Smooth muscle cell (in vitro differentiated cells): ENCODE data around the gene TTC1. TPM values are rescaled to one million over a fixed set of nuclear protein-coding genes. Genes with fewer than 3 reads are reported as not detected.

Experiments used
- DNase-seq: peaks from one replicate; lab custom pipeline; 2025; ENCODE audit not compliant: unreplicated experiment; lab: John Stamatoyannopoulos, UW
- H2AFZ ChIP-seq: fragments of 200-600 bp; sonication (generic); 2 replicates; pipeline ENCODE4 v1.6.0; 2016; ENCODE audit warnings: antibody characterized with exemption, low read depth, mild to moderate bottlenecking
- H3F3A ChIP-seq: fragments of 200-600 bp; sonication (generic); 2 replicates; pipeline ENCODE4 v1.6.0; 2017; ENCODE audit warnings: antibody characterized with exemption, low read depth
- H3K27ac ChIP-seq: fragments of 200-600 bp; sonication (generic); 2 replicates; pipeline ENCODE4 v1.5.1; 2016; ENCODE audit warnings: low read depth, mild to moderate bottlenecking
- H3K27me3 ChIP-seq: fragments of 200-600 bp; sonication (generic); 2 replicates; pipeline ENCODE4 v1.6.1; 2016; ENCODE audit warnings: low read depth, mild to moderate bottlenecking
- H3K36me3 ChIP-seq: fragments of 200-600 bp; sonication (generic); 2 replicates; pipeline ENCODE4 v1.5.1; 2016; ENCODE audit warnings: low read depth
- H3K4me1 ChIP-seq: fragments of 200-600 bp; sonication (generic); 2 replicates; pipeline ENCODE4 v1.5.1; 2016; ENCODE audit warnings: low read depth
- H3K4me2 ChIP-seq: fragments of 200-600 bp; sonication (generic); 2 replicates; pipeline ENCODE4 v1.6.0; 2016; ENCODE audit warnings: mild to moderate bottlenecking
- H3K4me3 ChIP-seq: fragments of 200-600 bp; sonication (generic); 2 replicates; pipeline ENCODE4 v1.5.1; 2016; ENCODE audit warnings: mild to moderate bottlenecking
- H3K79me2 ChIP-seq: fragments of 200-600 bp; sonication (generic); 2 replicates; pipeline ENCODE4 v1.6.0; 2016; ENCODE audit warnings: low read depth, mild to moderate bottlenecking
- H3K9ac ChIP-seq: fragments of 200-600 bp; sonication (generic); 2 replicates; pipeline ENCODE4 v1.6.0; 2016; ENCODE audit warnings: low read depth
- H3K9me3 ChIP-seq: fragments of 200-600 bp; sonication (generic); replicated peaks from 2 replicates; pipeline ENCODE4 v1.5.1; 2016; ENCODE audit warnings: low read depth
- H4K20me1 ChIP-seq: fragments of 200-600 bp; sonication (generic); 2 replicates; pipeline ENCODE4 v1.6.0; 2016; ENCODE audit warnings: low read depth
- CTCF ChIP-seq: fragments of 200-600 bp; sonication (generic); IDR thresholded peaks from 2 replicates; pipeline ENCODE4 v1.5.1; 2017; ENCODE audit warnings: borderline replicate concordance, mild to moderate bottlenecking, antibody characterized with exemption; ENCODE audit not compliant: insufficient read depth, poor library complexity, severe bottlenecking
- WGBS: methylation state at CpG from one replicate; pipeline ENCODE4 v1.1.7; 2016; ENCODE audit warnings: low lambda C conversion rate; 5-methylcytosine and 5-hydroxymethylcytosine counted together
- polyA plus RNA-seq: library from polyadenylated mRNA; unstranded; fragments of >200 nt; fragmentation: Nextera tagmentation; extraction: Ambion mirVana; gene quantifications from 2 replicates; pipeline ENCODE4 v1.2.1, GENCODE V29; 2016
- total RNA-seq: library from RNA; depleted of rRNA; stranded (reverse); fragments of >200 nt; gene quantifications from 2 replicates; pipeline ENCODE4 v1.2.3, GENCODE V29; 2014

The TTC1 gene
- total and polyA plus RNA-seq, 2 experiments from 2014 or later, result 31.5 to 50.7 TPM

GRCh38 chr5:160096178-160096577 lies 87.2 kb downstream of the TTC1 start:
- Histone ChIP-seq H3F3A (no peaks in the 10 kb centered on the region), H3K9ac (no peak overlapping the region), H4K20me1 (peaks cover 45% of the 10 kb centered on the region), H3K4me1 (no peaks in the 10 kb centered on the region), H3K4me2 (no peak overlapping the region), H3K79me2 (peaks cover 38% of the 10 kb centered on the region), H3K9me3 (no peaks in the 10 kb centered on the region), H3K27me3 (no peaks in the 10 kb centered on the region), H2AFZ (no peak overlapping the region), H3K4me3 (no peak overlapping the region), H3K36me3 (peaks cover 9% of the 10 kb centered on the region), H3K27ac (no peak overlapping the region)
- DNase-seq, result no peak
- no peak for TF ChIP-seq CTCF
- WGBS, result 100% methylated on average over 2 of the region's 2 CpGs

- Histone ChIP-seq H3K9ac (no peak overlapping the region), H3K27me3 (no peaks in the 10 kb centered on the region), H3F3A (no peaks in the 10 kb centered on the region), H3K4me2 (no peak overlapping the region), H3K79me2 (peaks cover 55% of the 10 kb centered on the region), H2AFZ (no peak overlapping the region), H3K4me3 (no peak overlapping the region), H3K27ac (no peak overlapping the region), H4K20me1 (peaks cover 57% of the 10 kb centered on the region), H3K36me3 (peaks cover 9% of the 10 kb centered on the region), H3K4me1 (no peaks in the 10 kb centered on the region), H3K9me3 (no peaks in the 10 kb centered on the region)
- TF ChIP-seq CTCF, result no peak
- 96% methylated on average over 4 of the region's 4 CpGs for WGBS
- DNase-seq, result no peak
Measured at GRCh38 chr5:160097991-160098390, 89.1 kb downstream of the TTC1 start.

- H3K9ac ChIP-seq, result no peak overlapping the region
- peaks cover 87% of the 10 kb centered on the region for H3K79me2 ChIP-seq
- H3K27me3 ChIP-seq, result no peaks in the 10 kb centered on the region
- H3K36me3 ChIP-seq, result peaks cover 3% of the 10 kb centered on the region
- no peak for DNase-seq
- H3K27ac ChIP-seq, result no peak overlapping the region
- H4K20me1 ChIP-seq, result peaks cover 90% of the 10 kb centered on the region
- 93% methylated on average over 4 of the region's 4 CpGs for WGBS
- H3K4me3 ChIP-seq, result no peak overlapping the region
- H3K4me1 ChIP-seq, result no peaks in the 10 kb centered on the region
- no peak for TF ChIP-seq CTCF
- no peak overlapping the region for H3K4me2 ChIP-seq
- no peak overlapping the region for H2AFZ ChIP-seq
- H3F3A ChIP-seq, result no peaks in the 10 kb centered on the region
- H3K9me3 ChIP-seq, result no peaks in the 10 kb centered on the region
Measured at GRCh38 chr5:160105686-160106360, 96.9 kb downstream of the TTC1 start.

- peaks cover 89% of the 10 kb centered on the region for H3K79me2 ChIP-seq
- DNase-seq, result no peak
- WGBS, result 95% methylated on average over 2 of the region's 2 CpGs
- no peak overlapping the region for H3K4me2 ChIP-seq
- no peaks in the 10 kb centered on the region for H3K27me3 ChIP-seq
- H2AFZ ChIP-seq, result no peak overlapping the region
- H3K4me1 ChIP-seq, result no peaks in the 10 kb centered on the region
- no peak overlapping the region for H3K4me3 ChIP-seq
- peaks cover 87% of the 10 kb centered on the region for H4K20me1 ChIP-seq
- no peaks in the 10 kb centered on the region for H3F3A ChIP-seq
- H3K9ac ChIP-seq, result no peak overlapping the region
- H3K27ac ChIP-seq, result no peak overlapping the region
- no peaks in the 10 kb centered on the region for H3K9me3 ChIP-seq
- TF ChIP-seq CTCF, result no peak
- peaks cover 15% of the 10 kb centered on the region for H3K36me3 ChIP-seq
Measured at GRCh38 chr5:160108124-160108523, 99.2 kb downstream of the TTC1 start.
